ENCODE results near the gene TDRD7.

The TDRD7 gene

DNA sequence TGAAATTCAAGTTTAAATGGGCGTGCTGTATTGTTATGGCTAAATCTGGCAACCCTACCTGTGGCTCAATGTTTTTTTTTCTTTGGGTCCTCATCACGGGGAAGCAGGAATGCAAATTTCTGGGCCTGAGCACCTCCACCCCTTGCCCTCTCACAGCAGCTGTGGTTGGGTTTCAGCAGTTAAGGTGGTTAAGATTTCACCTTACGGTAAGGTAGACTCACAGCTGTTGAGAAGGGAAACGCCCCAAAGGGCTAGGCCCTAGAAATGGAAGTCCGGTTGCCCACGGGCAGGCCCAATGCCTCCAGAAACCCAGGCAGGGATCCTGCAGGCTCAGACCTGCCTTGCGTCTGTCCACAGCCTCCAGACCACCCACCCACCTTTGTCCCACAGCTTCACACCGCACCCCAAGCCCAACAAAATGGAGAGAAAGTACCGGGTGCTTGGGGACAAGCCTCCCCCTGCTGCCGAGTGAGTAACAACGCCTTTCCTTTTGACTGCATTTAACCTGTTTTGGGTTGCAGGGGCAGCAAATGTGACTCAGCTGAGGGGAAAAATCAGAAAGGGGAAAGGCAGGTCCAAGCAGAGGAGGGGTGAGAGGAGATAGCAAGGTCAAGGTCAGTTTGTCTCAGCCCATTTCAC, 48.1 kb upstream of the TDRD7 start:
- DNase-seq (ENCODE audit: low read depth in 1 of 2, low spot score in 1 of 2): no peak
- TF ChIP-seq GABPA (IDR thresholded peaks at IDR 0.05; ENCODE audit: low read depth) (no peak), POLR2AphosphoS5 (IDR thresholded peaks at IDR 0.05; ENCODE audit: low read depth) (no peak), SPI1 (IDR thresholded peaks at IDR 0.05; ENCODE audit: borderline replicate concordance, low read depth) (no peak)
- TF ChIP-seq, protein P1, sequence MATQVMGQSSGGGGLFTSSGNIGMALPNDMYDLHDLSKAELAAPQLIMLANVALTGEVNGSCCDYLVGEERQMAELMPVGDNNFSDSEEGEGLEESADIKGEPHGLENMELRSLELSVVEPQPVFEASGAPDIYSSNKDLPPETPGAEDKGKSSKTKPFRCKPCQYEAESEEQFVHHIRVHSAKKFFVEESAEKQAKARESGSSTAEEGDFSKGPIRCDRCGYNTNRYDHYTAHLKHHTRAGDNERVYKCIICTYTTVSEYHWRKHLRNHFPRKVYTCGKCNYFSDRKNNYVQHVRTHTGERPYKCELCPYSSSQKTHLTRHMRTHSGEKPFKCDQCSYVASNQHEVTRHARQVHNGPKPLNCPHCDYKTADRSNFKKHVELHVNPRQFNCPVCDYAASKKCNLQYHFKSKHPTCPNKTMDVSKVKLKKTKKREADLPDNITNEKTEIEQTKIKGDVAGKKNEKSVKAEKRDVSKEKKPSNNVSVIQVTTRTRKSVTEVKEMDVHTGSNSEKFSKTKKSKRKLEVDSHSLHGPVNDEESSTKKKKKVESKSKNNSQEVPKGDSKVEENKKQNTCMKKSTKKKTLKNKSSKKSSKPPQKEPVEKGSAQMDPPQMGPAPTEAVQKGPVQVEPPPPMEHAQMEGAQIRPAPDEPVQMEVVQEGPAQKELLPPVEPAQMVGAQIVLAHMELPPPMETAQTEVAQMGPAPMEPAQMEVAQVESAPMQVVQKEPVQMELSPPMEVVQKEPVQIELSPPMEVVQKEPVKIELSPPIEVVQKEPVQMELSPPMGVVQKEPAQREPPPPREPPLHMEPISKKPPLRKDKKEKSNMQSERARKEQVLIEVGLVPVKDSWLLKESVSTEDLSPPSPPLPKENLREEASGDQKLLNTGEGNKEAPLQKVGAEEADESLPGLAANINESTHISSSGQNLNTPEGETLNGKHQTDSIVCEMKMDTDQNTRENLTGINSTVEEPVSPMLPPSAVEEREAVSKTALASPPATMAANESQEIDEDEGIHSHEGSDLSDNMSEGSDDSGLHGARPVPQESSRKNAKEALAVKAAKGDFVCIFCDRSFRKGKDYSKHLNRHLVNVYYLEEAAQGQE (IDR thresholded peaks at IDR 0.05; ENCODE audit: insufficient replicate concordance, low read depth): no peak
- TF ChIP-seq, protein P2, sequence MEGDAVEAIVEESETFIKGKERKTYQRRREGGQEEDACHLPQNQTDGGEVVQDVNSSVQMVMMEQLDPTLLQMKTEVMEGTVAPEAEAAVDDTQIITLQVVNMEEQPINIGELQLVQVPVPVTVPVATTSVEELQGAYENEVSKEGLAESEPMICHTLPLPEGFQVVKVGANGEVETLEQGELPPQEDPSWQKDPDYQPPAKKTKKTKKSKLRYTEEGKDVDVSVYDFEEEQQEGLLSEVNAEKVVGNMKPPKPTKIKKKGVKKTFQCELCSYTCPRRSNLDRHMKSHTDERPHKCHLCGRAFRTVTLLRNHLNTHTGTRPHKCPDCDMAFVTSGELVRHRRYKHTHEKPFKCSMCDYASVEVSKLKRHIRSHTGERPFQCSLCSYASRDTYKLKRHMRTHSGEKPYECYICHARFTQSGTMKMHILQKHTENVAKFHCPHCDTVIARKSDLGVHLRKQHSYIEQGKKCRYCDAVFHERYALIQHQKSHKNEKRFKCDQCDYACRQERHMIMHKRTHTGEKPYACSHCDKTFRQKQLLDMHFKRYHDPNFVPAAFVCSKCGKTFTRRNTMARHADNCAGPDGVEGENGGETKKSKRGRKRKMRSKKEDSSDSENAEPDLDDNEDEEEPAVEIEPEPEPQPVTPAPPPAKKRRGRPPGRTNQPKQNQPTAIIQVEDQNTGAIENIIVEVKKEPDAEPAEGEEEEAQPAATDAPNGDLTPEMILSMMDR (IDR thresholded peaks at IDR 0.05; ENCODE audit: insufficient read depth, low read length): no peak
- H3K4me3 ChIP-seq (replicated peaks; ENCODE audit: insufficient read depth, low read length): no peak overlapping the region

DNA sequence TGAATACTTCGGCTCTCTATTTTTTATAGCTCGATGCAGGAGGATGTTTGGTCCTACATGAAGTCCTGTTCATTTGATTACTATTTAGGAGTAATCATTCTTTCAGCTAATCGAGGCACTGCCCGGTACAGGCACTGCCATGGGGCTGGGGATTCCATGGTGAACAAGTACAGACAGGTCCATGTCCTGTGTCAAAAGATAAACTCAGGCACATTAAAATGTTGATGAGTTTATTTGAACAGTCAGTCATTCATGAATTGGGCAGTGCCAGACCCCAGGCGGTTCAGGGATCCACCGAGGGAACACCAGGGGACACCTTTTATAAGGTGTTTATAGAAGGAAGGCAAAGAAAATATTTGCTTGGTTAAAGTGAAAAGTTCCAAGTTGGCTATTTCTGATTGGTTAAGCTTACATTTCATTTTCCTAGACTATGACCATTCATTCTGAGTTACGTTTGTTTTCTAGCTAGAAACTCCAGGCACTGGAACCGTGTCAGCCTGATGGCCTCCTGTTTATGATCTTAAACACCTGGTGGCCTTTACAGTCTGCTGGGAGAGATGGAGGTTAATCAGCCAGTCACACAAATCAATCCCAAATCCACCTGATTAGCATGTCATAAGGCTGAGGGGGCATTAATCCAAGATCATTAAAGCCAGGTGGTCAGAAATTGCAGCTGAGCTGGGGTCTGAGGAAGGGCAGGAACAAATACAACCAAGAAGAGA, 47.0 kb upstream of the TDRD7 start:
- no peak for DNase-seq (ENCODE audit: low read depth in 1 of 2, low spot score in 1 of 2)
- TF ChIP-seq POLR2AphosphoS5 (IDR thresholded peaks at IDR 0.05; ENCODE audit: low read depth) (no peak), GABPA (IDR thresholded peaks at IDR 0.05; ENCODE audit: low read depth) (no peak), SPI1 (IDR thresholded peaks at IDR 0.05; ENCODE audit: borderline replicate concordance, low read depth) (no peak)
- TF ChIP-seq, protein P2 (IDR thresholded peaks at IDR 0.05; ENCODE audit: insufficient read depth, low read length): no peak
- TF ChIP-seq, protein P1 (IDR thresholded peaks at IDR 0.05; ENCODE audit: insufficient replicate concordance, low read depth): no peak
- Histone ChIP-seq H3K4me3 (replicated peaks; ENCODE audit: insufficient read depth, low read length) (no peak overlapping the region), H3K27ac (replicated peaks) (no peak overlapping the region), H3K27me3 (ENCODE audit: insufficient read depth, poor library complexity, severe bottlenecking) (no peaks in the 10 kb centered on the region)

More for the DNA sequence above, 48.1 kb upstream of the TDRD7 start:
- no peak overlapping the region for H3K27ac ChIP-seq (replicated peaks)
- no peaks in the 10 kb centered on the region for H3K27me3 ChIP-seq (ENCODE audit: insufficient read depth, poor library complexity, severe bottlenecking)

DNA sequence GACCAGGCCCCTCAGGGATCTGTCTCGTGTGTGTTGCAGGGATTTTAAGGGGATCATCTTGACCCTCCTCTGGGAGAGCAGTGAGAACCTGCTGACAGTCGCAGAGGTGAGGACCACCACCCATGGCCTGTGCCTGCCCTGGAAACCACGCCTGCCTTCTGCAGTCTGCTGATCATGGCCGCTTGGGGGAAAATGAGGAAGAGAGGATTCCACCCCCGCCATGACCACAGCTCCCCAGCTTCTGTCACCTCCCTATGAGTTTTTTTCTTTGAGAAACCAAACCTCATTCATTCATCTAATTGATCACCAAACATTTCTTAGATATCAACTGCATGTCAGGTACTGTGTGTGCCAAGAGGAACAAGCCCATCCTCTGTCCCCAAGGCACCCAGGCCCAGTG, 46.3 kb upstream of the TDRD7 start:
- peak; percentile 78 for TF ChIP-seq SPI1 (IDR thresholded peaks at IDR 0.05; ENCODE audit: borderline replicate concordance, low read depth)
- TF ChIP-seq, protein P1 (IDR thresholded peaks at IDR 0.05; ENCODE audit: insufficient replicate concordance, low read depth): no peak

More for the DNA sequence above, 46.3 kb upstream of the TDRD7 start:
- 0 out of 2 replicates have a peak overlapping the region, but pooled peaks have one; percentile 30 for H3K27ac ChIP-seq (replicated peaks)
- no peak overlapping the region for H3K4me3 ChIP-seq (replicated peaks; ENCODE audit: insufficient read depth, low read length)
- DNase-seq (ENCODE audit: low read depth in 1 of 2, low spot score in 1 of 2): peak in 1 of 2 experiments; percentile 46
- no peaks in the 10 kb centered on the region for H3K27me3 ChIP-seq (ENCODE audit: insufficient read depth, poor library complexity, severe bottlenecking)

Data from HL-60 (cell line).